ENCODE measurements around the gene MVB12A. TPM values are rescaled to one million over a fixed set of nuclear protein-coding genes. Genes with fewer than 3 reads are reported as not detected.

MVB12A gene
- total RNA-seq, 2 donors from 2014 or later = 71.2 to 75.7 TPM

DNA sequence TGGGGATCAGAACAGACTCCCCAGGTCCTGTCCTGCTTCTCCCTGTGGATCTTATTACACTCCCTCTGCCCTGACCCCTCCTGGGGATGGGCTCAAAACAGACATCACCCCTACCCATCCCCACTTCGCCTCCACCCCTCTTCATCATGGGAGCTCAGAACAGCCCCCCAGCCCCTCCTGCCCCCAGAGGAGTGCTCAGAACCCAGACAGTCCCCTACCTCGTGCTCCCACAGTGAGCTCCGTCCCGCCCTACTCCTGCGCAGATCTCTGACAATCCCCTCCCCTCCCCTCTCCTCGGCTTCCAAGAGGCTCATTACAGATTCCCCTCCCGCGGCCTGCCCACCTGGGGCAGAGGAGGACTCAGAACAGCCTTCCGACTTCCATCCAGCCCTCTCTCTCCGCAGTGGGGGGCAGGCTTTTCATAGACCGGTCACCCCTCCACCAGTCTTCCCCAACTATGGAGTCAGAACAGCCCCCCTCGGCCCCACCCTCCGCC lies 34.8 kb downstream of the MVB12A start:
- intact Hi-C loops (cut with DNase I) = no loop called here
- no peaks in the 10 kb centered on the region for H3K36me3 ChIP-seq
- no peak overlapping the region for H3K27ac ChIP-seq
- DNase-seq (ENCODE audit: low spot score) = no peak
- H3K4me1 ChIP-seq (replicated peaks) = no peaks in the 10 kb centered on the region
- TF ChIP-seq, protein P1, sequence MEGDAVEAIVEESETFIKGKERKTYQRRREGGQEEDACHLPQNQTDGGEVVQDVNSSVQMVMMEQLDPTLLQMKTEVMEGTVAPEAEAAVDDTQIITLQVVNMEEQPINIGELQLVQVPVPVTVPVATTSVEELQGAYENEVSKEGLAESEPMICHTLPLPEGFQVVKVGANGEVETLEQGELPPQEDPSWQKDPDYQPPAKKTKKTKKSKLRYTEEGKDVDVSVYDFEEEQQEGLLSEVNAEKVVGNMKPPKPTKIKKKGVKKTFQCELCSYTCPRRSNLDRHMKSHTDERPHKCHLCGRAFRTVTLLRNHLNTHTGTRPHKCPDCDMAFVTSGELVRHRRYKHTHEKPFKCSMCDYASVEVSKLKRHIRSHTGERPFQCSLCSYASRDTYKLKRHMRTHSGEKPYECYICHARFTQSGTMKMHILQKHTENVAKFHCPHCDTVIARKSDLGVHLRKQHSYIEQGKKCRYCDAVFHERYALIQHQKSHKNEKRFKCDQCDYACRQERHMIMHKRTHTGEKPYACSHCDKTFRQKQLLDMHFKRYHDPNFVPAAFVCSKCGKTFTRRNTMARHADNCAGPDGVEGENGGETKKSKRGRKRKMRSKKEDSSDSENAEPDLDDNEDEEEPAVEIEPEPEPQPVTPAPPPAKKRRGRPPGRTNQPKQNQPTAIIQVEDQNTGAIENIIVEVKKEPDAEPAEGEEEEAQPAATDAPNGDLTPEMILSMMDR (IDR thresholded peaks at IDR 0.05) = no peak
- no peak for TF ChIP-seq POLR2AphosphoS5 (IDR thresholded peaks at IDR 0.05)
- H3K27me3 ChIP-seq (replicated peaks; ENCODE audit: insufficient read depth) = peaks cover 6% of the 10 kb centered on the region
- no peaks in the 10 kb centered on the region for H3K9me3 ChIP-seq
- H3K4me3 ChIP-seq = no peak overlapping the region
- 14% methylated on average over 11 of the region's 13 CpGs for WGBS

DNA sequence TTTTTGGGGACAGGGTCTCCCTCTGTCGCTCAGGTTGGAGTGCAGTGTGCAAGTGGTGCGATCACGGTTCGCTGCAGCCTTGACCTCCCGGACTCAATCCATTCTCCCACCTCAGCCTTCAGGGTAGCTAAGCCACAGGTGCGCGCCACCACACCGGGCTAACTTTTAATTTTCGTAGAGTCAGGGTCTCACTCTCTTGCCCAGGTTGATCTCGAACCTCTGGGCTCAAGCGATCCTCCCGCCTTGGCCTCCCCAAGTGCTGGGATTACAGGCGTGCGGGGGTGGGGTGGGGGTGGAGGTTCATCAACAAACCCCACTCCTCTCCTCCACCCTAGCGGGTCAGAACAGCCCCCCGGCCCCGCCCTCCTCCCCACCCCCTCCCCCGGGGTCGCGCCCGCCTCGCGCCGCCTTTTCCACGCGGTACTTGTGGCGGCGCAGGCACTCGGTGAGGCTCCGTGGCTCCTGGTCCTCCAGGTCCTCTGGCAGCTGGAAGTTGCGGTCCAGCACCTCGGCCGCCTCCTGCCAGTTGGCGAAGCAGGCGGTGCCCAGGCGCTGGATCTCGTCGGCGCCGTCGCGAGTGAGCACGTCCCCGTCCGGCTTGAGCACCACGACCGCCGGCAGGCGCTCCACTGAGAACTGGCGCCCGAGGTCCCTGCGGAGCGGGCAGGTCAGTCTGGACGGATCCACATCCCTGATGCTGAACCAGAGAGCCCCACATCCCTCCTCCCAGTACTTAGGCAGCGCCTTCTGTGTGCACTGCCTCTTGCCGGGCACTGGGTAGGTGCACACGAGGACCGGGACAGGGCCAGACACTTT lies 35.7 kb downstream of the MVB12A start:
- no peak overlapping the region for H3K4me3 ChIP-seq
- 18% methylated on average over 55 of the region's 58 CpGs for WGBS
- no peaks in the 10 kb centered on the region for H3K4me1 ChIP-seq (replicated peaks)
- intact Hi-C loops (cut with DNase I) = no loop called here
- no peak overlapping the region for H3K27ac ChIP-seq
- DNase-seq (ENCODE audit: low spot score) = no peak
- H3K9me3 ChIP-seq = no peaks in the 10 kb centered on the region
- H3K36me3 ChIP-seq = no peaks in the 10 kb centered on the region
- TF ChIP-seq, protein P1 (IDR thresholded peaks at IDR 0.05) = no peak
- TF ChIP-seq POLR2AphosphoS5 (IDR thresholded peaks at IDR 0.05) (no peak), POLR2A (IDR thresholded peaks at IDR 0.05) (no peak)
- peaks cover 6% of the 10 kb centered on the region for H3K27me3 ChIP-seq (replicated peaks; ENCODE audit: insufficient read depth)

DNA sequence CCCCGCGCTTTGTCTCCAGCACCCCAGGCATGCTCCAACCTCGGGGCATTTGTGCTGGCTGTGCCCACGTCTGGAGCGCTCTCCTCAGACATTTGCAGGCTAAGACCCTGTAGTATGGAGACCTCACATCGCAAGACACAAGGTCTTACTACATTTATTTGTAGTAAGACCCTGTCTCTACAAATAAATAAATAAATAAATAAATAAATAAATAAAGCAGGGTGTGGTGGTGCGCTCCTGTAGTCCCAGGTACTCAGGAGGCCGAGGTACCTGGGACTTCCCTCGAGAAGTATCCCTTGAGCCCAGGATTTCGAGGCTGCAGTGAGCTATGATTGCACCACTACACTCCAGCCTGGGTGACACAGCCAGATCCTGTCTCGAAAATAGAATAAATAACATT lies 36.3 kb downstream of the MVB12A start:
- no peak overlapping the region for H3K4me3 ChIP-seq
- H3K27me3 ChIP-seq (replicated peaks; ENCODE audit: insufficient read depth) = peaks cover 6% of the 10 kb centered on the region
- TF ChIP-seq POLR2AphosphoS5 (IDR thresholded peaks at IDR 0.05) (no peak), POLR2A (IDR thresholded peaks at IDR 0.05) (no peak)
- TF ChIP-seq, protein P1 (IDR thresholded peaks at IDR 0.05) = no peak
- H3K27ac ChIP-seq = no peak overlapping the region
- WGBS = 78% methylated on average over 11 of the region's 11 CpGs
- no peaks in the 10 kb centered on the region for H3K4me1 ChIP-seq (replicated peaks)
- intact Hi-C loops (cut with DNase I) = no loop called here
- no peak for DNase-seq (ENCODE audit: low spot score)
- no peaks in the 10 kb centered on the region for H3K9me3 ChIP-seq
- no peaks in the 10 kb centered on the region for H3K36me3 ChIP-seq

DNA sequence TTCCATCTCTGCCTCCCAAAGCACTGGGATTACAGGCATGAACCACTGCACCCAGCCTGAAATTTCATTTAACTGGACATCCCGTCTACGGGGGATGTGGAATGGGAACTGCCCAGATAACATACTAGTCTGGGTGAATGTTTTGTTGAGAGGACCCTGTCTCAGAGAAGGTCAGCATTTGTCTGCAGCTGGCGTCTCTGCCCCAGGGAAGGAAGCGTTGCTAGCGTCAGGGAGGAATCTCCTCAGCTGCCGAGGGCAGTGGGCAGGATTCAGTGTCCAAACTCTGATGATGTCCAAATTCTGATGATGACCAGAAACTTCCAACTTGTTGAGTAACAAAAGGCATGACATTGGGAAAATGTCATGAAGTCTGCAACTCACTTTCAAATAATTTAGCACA lies 37.8 kb downstream of the MVB12A start:
- H3K27ac ChIP-seq = no peak overlapping the region
- intact Hi-C loops (cut with DNase I) = no loop called here
- H3K27me3 ChIP-seq (replicated peaks; ENCODE audit: insufficient read depth) = peaks cover 6% of the 10 kb centered on the region
- no peak for DNase-seq (ENCODE audit: low spot score)
- TF ChIP-seq POLR2AphosphoS5 (IDR thresholded peaks at IDR 0.05) (no peak), POLR2A (IDR thresholded peaks at IDR 0.05) (no peak)
- TF ChIP-seq, protein P1 (IDR thresholded peaks at IDR 0.05) = no peak
- H3K4me1 ChIP-seq (replicated peaks) = no peaks in the 10 kb centered on the region
- H3K36me3 ChIP-seq = no peaks in the 10 kb centered on the region
- no peak overlapping the region for H3K4me3 ChIP-seq
- no peaks in the 10 kb centered on the region for H3K9me3 ChIP-seq
- 46% methylated on average over 6 of the region's 6 CpGs for WGBS

DNA sequence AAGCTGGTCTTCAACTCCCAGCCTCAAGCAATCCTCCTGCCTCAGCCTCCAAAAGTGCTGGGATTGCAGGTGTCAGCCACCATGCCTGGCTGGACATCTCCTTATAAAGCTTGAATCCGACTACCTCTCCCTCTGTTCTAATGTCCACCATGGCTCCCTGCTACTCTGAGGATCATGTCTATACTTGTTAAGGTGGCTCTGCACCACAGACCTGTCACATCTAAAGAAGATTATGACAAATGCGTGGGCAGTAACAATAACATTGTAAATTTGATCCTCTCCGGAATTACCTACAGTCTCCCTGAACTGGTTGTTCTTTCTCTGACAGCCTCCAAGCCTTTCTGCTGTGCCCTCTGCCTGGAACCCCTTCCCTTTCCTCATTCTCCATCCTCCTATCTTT lies 39.1 kb downstream of the MVB12A start:
- H3K36me3 ChIP-seq = no peaks in the 10 kb centered on the region
- H3K4me1 ChIP-seq (replicated peaks) = no peaks in the 10 kb centered on the region
- WGBS = 40% methylated on average over 3 of the region's 3 CpGs
- peaks cover 6% of the 10 kb centered on the region for H3K27me3 ChIP-seq (replicated peaks; ENCODE audit: insufficient read depth)
- no peak overlapping the region for H3K4me3 ChIP-seq
- TF ChIP-seq POLR2A (IDR thresholded peaks at IDR 0.05) (no peak), POLR2AphosphoS5 (IDR thresholded peaks at IDR 0.05) (no peak)
- TF ChIP-seq, protein P1 (IDR thresholded peaks at IDR 0.05) = no peak
- H3K9me3 ChIP-seq = no peaks in the 10 kb centered on the region
- intact Hi-C loops (cut with DNase I) = no loop called here
- H3K27ac ChIP-seq = no peak overlapping the region
- no peak for DNase-seq (ENCODE audit: low spot score)
